IgD-negative memory B cell (primary cell): ENCODE measurements around the gene THY1. TPM values are rescaled to one million over a fixed set of nuclear protein-coding genes. Genes with fewer than 3 reads are reported as not detected.
A peak's percentile ranks its signal among the peaks of the same experiment; 100 is the strongest.
"Not testable (repeated sequence)": the region's sequence is repeated elsewhere in the genome, so short reads cannot be mapped to it uniquely, and the experiment has no call there.

Experiments
- H3K27ac Mint-ChIP-seq, 3 donors: one replicate each; pipeline ENCODE4 v1.8.0; 2020 to 2022; ENCODE audit warnings: mild to moderate bottlenecking in 3 of 3, mixed read lengths in 3 of 3, moderate library complexity in 1 of 3
- H3K27me3 Mint-ChIP-seq: one replicate; pipeline ENCODE4 v1.8.0; 2021; ENCODE audit warnings: mixed read lengths
- H3K36me3 Mint-ChIP-seq: one replicate; pipeline ENCODE4 v1.8.0; 2020; ENCODE audit warnings: mild to moderate bottlenecking, mixed read lengths
- H3K4me1 Mint-ChIP-seq, 3 donors: one replicate each; pipeline ENCODE4 v1.8.0; 2020 to 2022; ENCODE audit warnings: mixed read lengths in 3 of 3, mild to moderate bottlenecking in 1 of 3
- H3K4me3 Mint-ChIP-seq, 4 donors: one replicate each; pipeline ENCODE4 v1.8.0; 2020 to 2022; ENCODE audit warnings: mild to moderate bottlenecking in 4 of 4, mixed read lengths in 4 of 4, moderate library complexity in 3 of 4
- H3K9me3 Mint-ChIP-seq, 3 donors: one replicate each; pipeline ENCODE4 v1.8.0; 2020 to 2021; ENCODE audit warnings: mixed read lengths in 3 of 3, mild to moderate bottlenecking in 1 of 3
- polyA plus RNA-seq: library from polyadenylated mRNA; unstranded; fragments of 300-500 nt; fragmentation: Illumina TruSeq; gene quantifications from one replicate; pipeline ENCODE4 v1.2.3, GENCODE V29; 2021

The THY1 gene
- polyA plus RNA-seq, 1 donor from 2014 or later = not detected

DNA sequence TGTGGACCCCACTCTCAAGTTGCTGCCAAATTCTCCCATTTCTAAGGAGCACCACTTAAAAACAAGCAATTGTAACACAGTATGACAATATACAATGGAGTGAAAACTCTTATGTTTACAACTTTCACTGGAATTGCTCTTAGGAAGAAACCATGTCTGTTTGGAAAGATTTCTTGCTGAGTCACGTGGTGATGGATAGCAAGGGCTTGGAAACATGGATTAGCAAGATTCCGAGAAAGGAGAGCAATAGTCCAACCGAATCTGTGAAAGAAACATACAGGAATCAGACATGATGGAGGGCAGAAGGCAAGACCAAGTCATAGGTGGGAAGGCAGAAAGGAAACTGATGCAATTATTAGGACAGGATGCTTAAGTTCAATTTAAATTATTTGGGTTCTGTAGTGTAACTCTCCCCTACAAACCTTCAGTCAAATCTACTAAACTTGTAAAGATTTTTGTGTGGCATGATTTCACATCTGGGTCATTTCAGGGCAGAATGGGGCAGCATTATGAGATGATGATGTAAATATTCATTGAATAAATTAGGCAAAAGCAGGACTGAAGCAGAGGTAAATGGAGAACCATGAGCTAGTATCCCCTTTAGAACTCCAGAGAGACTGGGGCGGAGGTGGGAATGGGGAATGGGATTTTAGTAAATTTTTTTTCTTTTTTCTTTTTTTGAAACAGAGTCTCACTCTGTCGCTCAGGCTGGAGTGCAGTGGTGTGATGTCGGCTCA, 27.8 kb upstream of the THY1 start:
- H3K9me3 Mint-ChIP-seq = peaks cover 0 to 4% (median 0%) of the 10 kb centered on the region in 3 donors
- H3K27ac Mint-ChIP-seq = no peak overlapping the region
- no peaks in the 10 kb centered on the region for H3K36me3 Mint-ChIP-seq
- no peaks in the 10 kb centered on the region for H3K4me1 Mint-ChIP-seq
- H3K27me3 Mint-ChIP-seq = peaks cover 15% of the 10 kb centered on the region
- H3K4me3 Mint-ChIP-seq = no peak overlapping the region

GRCh38 chr11:119449498-119449897, 26.5 kb upstream of the THY1 start:
- no peak overlapping the region for H3K27ac Mint-ChIP-seq
- no peak overlapping the region for H3K4me3 Mint-ChIP-seq
- H3K36me3 Mint-ChIP-seq = no peaks in the 10 kb centered on the region
- peaks cover 19% of the 10 kb centered on the region for H3K27me3 Mint-ChIP-seq
- H3K4me1 Mint-ChIP-seq = no peaks in the 10 kb centered on the region
- peaks cover 0 to 4% (median 0%) of the 10 kb centered on the region in 3 donors for H3K9me3 Mint-ChIP-seq

DNA sequence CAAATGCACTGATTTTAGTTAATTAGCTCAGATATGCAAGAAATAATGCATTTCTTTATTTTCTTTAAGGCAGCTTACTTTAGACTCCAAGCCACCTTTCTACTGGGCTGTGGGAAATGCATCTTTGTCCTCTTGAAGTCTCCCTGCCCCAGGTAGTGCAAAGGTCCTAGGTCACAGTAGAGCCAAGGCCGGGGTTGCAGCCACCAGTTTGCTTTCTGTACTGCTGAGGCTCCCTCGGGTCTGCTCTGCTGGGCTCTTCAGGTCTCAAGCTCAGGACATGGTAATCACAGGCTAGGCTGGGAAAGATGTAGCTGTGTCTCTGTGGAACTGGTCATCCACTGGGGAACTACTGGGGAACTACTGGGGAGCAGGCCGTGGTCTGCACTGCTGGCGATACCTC, 25.4 kb upstream of the THY1 start:
- H3K36me3 Mint-ChIP-seq = no peaks in the 10 kb centered on the region
- peaks cover 25% of the 10 kb centered on the region for H3K27me3 Mint-ChIP-seq
- no peak overlapping the region for H3K4me3 Mint-ChIP-seq
- H3K4me1 Mint-ChIP-seq = peaks cover 0 to 2% (median 0%) of the 10 kb centered on the region in 3 donors
- no peak overlapping the region for H3K27ac Mint-ChIP-seq
- peaks cover 0 to 4% (median 0%) of the 10 kb centered on the region in 3 donors for H3K9me3 Mint-ChIP-seq

- Mint-ChIP-seq H3K4me3 (no peak overlapping the region), H3K27ac (no peak overlapping the region), H3K27me3 (peaks cover 26% of the 10 kb centered on the region), H3K4me1 (peaks cover 0 to 2% (median 0%) of the 10 kb centered on the region in 3 donors), H3K36me3 (no peaks in the 10 kb centered on the region), H3K9me3 (peaks cover 0 to 4% (median 0%) of the 10 kb centered on the region in 3 donors)
Observed at GRCh38 chr11:119447664-119448242, 24.8 kb upstream of the THY1 start.

DNA sequence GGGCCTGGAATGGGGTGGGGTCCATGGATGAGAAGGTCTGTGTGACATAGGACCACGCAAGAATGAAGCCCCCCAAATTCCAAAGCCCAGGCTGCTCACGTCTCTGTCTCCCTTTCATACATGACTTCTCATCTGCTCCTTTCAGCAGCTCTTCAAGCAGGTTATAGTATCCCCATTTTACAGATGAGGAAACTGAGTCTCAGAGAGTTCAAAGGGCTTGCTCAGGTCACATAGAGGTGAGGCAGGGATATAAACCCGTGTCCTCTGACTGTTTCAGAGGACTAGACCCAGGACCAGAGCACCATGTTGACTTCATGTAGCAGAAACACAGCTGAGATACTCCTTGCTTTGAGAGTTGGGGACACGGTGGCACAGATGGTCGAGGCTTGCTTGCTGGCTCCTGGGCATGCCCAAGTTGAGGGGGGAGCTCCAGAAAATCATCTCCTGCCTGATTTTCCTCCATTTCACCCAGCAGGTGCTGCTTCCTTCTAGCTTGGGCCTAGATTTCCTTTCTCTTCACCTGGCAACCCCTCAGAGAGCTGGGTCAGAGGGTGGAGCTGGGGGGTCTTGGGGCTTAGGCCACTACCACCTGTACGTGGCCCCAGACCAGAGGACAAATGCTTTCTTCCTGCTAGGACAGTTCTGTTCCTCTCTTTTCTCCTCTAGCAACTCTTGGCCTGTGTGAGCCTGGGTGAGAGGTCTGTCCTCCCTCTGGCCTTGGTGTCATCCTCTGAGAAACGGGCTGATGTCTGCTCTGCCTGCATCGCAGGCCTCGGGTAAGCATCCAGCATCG, 24.1 kb upstream of the THY1 start:
- Mint-ChIP-seq H3K27ac (no peak overlapping the region), H3K4me3 (no peak overlapping the region), H3K4me1 (peaks cover 0 to 2% (median 0%) of the 10 kb centered on the region in 3 donors), H3K36me3 (no peaks in the 10 kb centered on the region), H3K9me3 (peaks cover 0 to 4% (median 0%) of the 10 kb centered on the region in 3 donors), H3K27me3 (peaks cover 26% of the 10 kb centered on the region)

DNA sequence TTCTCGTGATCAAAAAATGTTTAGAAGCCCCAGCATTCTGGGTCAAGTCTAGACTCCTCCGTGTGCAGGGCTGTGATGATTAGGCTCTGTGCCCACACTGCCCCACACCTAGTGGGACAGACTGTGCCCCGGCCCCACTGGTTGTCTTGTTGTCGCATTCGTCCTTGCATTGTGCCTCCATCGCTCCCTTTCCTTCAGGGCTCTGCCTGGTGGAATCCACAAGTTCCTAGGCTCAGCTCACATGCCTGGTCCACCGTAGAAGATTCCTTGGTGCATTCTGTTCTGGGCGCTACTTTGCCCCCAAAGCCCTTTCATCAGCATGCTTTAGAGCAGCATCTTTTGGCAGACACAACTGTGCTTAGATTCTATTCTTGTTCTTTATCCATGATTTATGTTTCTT, 23.5 kb upstream of the THY1 start:
- Mint-ChIP-seq H3K27me3 (peaks cover 26% of the 10 kb centered on the region), H3K27ac (no peak overlapping the region)

DNA sequence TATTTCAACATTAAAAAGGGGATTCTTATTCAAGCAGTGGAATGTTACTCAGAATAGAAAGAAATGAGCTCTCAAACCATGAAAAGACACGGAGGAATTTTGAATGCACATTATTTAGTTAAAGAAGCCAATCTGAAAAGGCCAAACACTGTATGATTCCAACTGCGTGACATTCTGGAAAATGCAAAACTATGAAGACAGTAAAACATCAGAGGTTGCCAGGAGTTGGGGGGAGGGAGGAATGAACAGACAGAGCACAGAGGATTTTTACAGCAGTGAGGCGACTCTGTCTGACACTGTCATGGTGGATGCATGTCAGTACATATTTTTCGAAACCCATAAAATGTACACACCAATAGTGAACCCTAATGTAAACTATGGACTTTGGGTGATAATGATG, 22.9 kb upstream of the THY1 start:
- Mint-ChIP-seq H3K36me3 (no peaks in the 10 kb centered on the region), H3K27ac (no peak overlapping the region), H3K4me3 (no peak overlapping the region), H3K4me1 (peaks cover 0 to 3% (median 2%) of the 10 kb centered on the region in 3 donors), H3K27me3 (peaks cover 27% of the 10 kb centered on the region), H3K9me3 (peaks cover 0 to 4% (median 0%) of the 10 kb centered on the region in 3 donors)

More for the DNA sequence above, 23.5 kb upstream of the THY1 start:
- Mint-ChIP-seq H3K36me3 (no peaks in the 10 kb centered on the region), H3K4me3 (no peak overlapping the region), H3K9me3 (peaks cover 0 to 4% (median 0%) of the 10 kb centered on the region in 3 donors), H3K4me1 (peaks cover 0 to 2% (median 0%) of the 10 kb centered on the region in 3 donors)

DNA sequence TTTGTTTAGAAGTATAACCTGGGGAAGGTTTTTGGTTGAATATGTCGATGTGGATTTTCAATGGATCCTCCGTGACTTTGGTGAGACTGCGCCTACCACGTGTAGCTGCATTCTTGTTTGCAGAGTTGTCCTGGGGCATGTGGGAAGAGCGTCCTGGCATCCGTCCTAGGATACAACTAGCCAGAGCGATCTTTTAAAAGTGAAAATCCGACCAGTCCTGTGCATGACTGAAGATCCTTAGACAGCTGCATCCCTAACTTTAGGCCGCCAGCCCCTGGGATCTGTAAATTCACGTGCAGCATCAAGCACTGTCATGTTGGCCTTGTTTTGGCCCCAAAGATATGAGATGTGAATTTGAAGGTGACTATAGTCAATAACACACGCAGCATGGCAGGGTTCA, 22.4 kb upstream of the THY1 start:
- no peak overlapping the region for H3K27ac Mint-ChIP-seq
- no peaks in the 10 kb centered on the region for H3K36me3 Mint-ChIP-seq
- H3K27me3 Mint-ChIP-seq = peaks cover 31% of the 10 kb centered on the region
- peaks cover 0 to 2% (median 0%) of the 10 kb centered on the region in 3 donors for H3K9me3 Mint-ChIP-seq
- no peak overlapping the region for H3K4me3 Mint-ChIP-seq
- peaks cover 0 to 4% (median 2%) of the 10 kb centered on the region in 3 donors for H3K4me1 Mint-ChIP-seq

- Mint-ChIP-seq H3K27ac (no peak overlapping the region), H3K36me3 (no peaks in the 10 kb centered on the region), H3K27me3 (peaks cover 44% of the 10 kb centered on the region), H3K4me1 (peaks cover 0 to 4% (median 2%) of the 10 kb centered on the region in 3 donors), H3K4me3 (no peak overlapping the region), H3K9me3 (peaks cover 0 to 5% (median 3%) of the 10 kb centered on the region in 3 donors)
Observed at GRCh38 chr11:119441898-119442243, 18.9 kb upstream of the THY1 start.

- H3K27ac Mint-ChIP-seq = no peak overlapping the region
- no peak overlapping the region for H3K4me3 Mint-ChIP-seq
- H3K4me1 Mint-ChIP-seq = peaks cover 0 to 4% (median 2%) of the 10 kb centered on the region in 3 donors
- H3K36me3 Mint-ChIP-seq = no peaks in the 10 kb centered on the region
- H3K27me3 Mint-ChIP-seq = peaks cover 42% of the 10 kb centered on the region
- peaks cover 0 to 5% (median 3%) of the 10 kb centered on the region in 3 donors for H3K9me3 Mint-ChIP-seq
Observed at GRCh38 chr11:119438599-119438998, 15.6 kb upstream of the THY1 start.

DNA sequence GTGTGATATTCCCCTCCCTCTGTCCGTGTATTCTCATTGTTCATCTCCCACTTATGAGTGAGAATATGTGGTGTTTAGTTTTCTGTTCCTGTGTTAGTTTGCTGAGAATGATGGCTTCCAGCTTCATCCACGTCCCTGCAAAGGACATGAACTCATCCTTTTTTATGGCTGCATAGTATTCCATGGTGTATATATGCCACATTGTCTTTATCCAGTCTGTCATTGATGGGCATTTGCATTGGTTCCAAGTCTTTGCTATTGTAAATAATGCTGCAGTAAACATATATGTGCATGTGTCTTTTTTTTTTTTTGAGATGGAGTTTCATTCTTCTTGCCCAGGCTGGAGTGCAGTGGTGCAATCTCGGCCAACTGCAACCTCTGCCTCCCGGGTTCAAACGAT, 14.5 kb upstream of the THY1 start:
- not testable (repeated sequence) for H3K36me3 Mint-ChIP-seq, H3K4me1 Mint-ChIP-seq, H3K27ac Mint-ChIP-seq, H3K9me3 Mint-ChIP-seq, H3K4me3 Mint-ChIP-seq
- H3K27me3 Mint-ChIP-seq = peaks cover 39% of the 10 kb centered on the region

- peaks cover 0 to 4% (median 0%) of the 10 kb centered on the region in 3 donors for H3K4me1 Mint-ChIP-seq
- H3K9me3 Mint-ChIP-seq = peaks cover 0 to 5% (median 3%) of the 10 kb centered on the region in 3 donors
- no peak overlapping the region for H3K27ac Mint-ChIP-seq
- H3K27me3 Mint-ChIP-seq = peaks cover 40% of the 10 kb centered on the region
- no peaks in the 10 kb centered on the region for H3K36me3 Mint-ChIP-seq
- peak overlapping the region in 1 of 4 donors; percentile 27 for H3K4me3 Mint-ChIP-seq
Observed at GRCh38 chr11:119436711-119437110, 13.7 kb upstream of the THY1 start.

DNA sequence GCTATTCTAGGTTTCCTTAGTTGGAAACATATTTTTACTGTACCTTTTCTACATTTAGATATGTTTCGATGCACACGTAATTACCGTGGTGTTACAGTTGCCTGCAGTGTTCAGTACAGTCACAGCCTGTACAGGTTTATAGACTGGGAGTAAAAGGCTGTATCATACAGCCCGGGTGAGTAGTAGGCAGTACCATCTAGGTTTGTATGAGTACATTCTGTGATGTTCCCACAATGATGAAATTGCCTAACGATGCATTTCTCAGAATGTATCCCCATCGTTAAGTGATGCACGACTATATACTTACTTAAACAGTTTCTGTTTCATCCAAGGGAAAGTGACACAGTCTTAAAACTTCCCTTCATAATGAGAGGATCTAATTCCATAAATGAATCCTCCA, 13.1 kb upstream of the THY1 start:
- H3K9me3 Mint-ChIP-seq = peaks cover 0 to 7% (median 3%) of the 10 kb centered on the region in 3 donors
- H3K4me1 Mint-ChIP-seq = peaks cover 0 to 3% (median 0%) of the 10 kb centered on the region in 3 donors
- no peaks in the 10 kb centered on the region for H3K36me3 Mint-ChIP-seq
- no peak overlapping the region for H3K4me3 Mint-ChIP-seq
- H3K27ac Mint-ChIP-seq = no peak overlapping the region
- H3K27me3 Mint-ChIP-seq = peaks cover 44% of the 10 kb centered on the region

DNA sequence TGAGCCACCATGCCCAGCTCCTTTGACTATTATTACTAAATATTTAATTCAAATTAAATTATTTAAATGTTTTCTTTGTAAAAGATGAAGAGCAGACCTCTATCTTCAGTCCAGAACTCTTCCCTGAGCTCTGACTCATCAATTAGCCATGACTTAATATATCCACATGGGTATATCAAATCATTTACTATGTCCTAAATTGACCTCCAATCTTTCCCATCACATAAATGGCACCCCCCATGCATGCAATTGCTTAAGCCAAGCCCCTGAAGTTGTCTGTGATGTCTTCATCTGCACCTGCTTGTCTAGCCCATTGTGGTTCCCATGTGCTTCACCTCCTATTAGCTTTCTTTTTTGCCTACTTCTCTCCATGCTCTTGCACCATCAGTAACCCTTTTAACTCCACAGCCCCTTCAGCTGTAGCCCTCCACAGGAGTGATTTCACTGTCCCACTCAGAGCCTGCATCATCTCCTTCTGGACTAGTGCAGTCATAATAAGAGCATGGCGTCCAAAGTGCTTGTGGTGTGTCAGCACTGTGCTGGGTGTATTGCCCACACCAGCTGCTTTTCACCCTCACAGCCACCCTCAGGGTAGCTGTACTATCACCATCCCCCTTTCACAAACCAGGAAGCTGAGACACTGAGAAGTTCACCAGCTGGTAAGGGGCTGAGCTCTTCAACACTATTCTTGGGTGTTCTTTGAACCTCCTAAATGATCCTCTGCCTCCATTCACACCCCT, 11.8 kb upstream of the THY1 start:
- peaks cover 0 to 7% (median 3%) of the 10 kb centered on the region in 3 donors for H3K9me3 Mint-ChIP-seq
- H3K4me3 Mint-ChIP-seq = no peak overlapping the region
- no peaks in the 10 kb centered on the region for H3K36me3 Mint-ChIP-seq
- no peaks in the 10 kb centered on the region for H3K4me1 Mint-ChIP-seq
- peaks cover 39% of the 10 kb centered on the region for H3K27me3 Mint-ChIP-seq
- H3K27ac Mint-ChIP-seq = no peak overlapping the region

GRCh38 chr11:119433358-119433725, 10.4 kb upstream of the THY1 start:
- peaks cover 0 to 7% (median 3%) of the 10 kb centered on the region in 3 donors for H3K9me3 Mint-ChIP-seq
- no peak overlapping the region for H3K27ac Mint-ChIP-seq
- no peak overlapping the region for H3K4me3 Mint-ChIP-seq

More at GRCh38 chr11:119433358-119433725, 10.4 kb upstream of the THY1 start:
- Mint-ChIP-seq H3K4me1 (no peaks in the 10 kb centered on the region), H3K36me3 (no peaks in the 10 kb centered on the region), H3K27me3 (peaks cover 33% of the 10 kb centered on the region)
